GM18951 (cell line): ENCODE data around the gene SCAPER.

ENCODE experiments used
- POLR2A ChIP-seq: IDR thresholded peaks from 4 replicates; pipeline ENCODE4 v1.6.1; 2011; ENCODE audit warnings: mild to moderate bottlenecking; ENCODE audit not compliant: insufficient read length, insufficient read depth; ENCODE audit errors: extremely low read depth
- in situ Hi-C: fragments of 300-500 bp; cut with MboI; formaldehyde crosslinking; loops from one replicate; pipeline ENCODE4 v1.12.0; 2022; ENCODE audit warnings: low sequenced_read_pairs, mixed read lengths, inconsistent platforms; ENCODE audit not compliant: unreplicated experiment

SCAPER gene

GRCh38 chr15:76815421-76815820, 89.7 kb downstream of the SCAPER start:
- no peak for TF ChIP-seq POLR2A
- in situ Hi-C loops: no loop called here

GRCh38 chr15:76812381-76812780, 92.8 kb downstream of the SCAPER start:
- no peak for TF ChIP-seq POLR2A
- in situ Hi-C loops: no loop called here

DNA sequence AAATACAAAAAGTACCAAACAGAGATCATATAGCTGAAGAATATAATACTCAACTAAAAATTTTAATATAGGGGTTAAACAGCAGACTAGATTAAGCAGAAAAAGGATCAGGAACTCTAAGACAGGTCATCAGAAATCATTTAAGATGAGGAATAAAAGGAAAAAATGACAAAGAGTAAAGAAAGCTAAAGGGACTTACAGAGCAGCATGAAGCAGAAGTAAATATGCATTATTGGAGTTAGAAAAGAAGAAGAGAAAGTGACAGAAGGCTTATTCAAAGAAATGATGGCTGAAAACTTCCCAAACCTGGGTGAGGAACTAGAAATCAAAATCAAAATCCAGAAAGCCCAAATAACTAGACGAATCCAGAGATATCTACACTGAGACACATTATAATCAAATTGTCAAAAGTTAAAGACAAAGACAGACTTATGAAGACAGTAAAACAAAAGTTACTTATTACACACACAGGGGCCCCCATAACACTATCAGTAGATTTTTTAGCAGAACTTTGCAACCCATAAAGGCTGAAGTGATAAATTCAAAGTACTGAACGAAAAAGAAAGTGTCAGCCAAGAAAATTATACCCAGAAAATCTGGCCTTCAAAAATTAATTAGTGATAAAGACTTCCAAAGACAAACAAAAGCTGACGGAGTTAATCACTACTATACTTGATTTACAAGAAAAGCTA, 95.6 kb downstream of the SCAPER start:
- in situ Hi-C loops: no loop called here
- TF ChIP-seq POLR2A: no peak

DNA sequence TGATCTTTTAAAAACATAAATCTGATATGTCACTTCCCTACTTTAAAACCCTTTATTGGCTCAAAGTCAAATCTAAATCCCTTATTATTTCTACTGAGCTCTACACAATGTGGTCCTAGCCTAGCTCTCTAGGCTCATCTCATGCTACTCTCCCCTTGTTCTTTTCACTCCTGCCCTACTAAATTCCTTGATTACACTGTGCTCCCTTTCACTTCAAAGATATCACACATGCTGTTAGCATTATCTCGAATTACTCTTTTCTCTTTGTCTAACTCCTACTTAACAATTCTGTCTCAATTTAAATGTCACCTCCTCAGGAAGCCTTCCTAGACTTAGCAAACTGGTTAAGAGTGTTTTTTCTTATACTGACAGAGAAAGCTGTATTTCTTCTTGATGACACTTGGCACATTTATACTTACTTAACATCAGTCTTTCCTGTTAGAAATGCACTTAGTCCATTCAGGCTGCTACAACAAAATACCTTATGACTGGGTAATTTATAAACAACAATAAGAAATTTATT, 102.0 kb downstream of the SCAPER start:
- in situ Hi-C loops: no loop called here
- TF ChIP-seq POLR2A: no peak

- in situ Hi-C loops: no loop called here
- no peak for TF ChIP-seq POLR2A
These were observed 102.7 kb downstream of the SCAPER start for GRCh38 chr15:76802411-76802810.

- in situ Hi-C loops: no loop called here
- no peak for TF ChIP-seq POLR2A
These were observed 105.4 kb downstream of the SCAPER start for GRCh38 chr15:76799760-76800159.

GRCh38 chr15:76795217-76795616, 109.9 kb downstream of the SCAPER start:
- no peak for TF ChIP-seq POLR2A
- in situ Hi-C loops: no loop called here

- TF ChIP-seq POLR2A: no peak
- in situ Hi-C loops: no loop called here
These were observed 112.0 kb downstream of the SCAPER start for GRCh38 chr15:76793162-76793561.

GRCh38 chr15:76791511-76791910, 113.6 kb downstream of the SCAPER start:
- in situ Hi-C loops: no loop called here
- TF ChIP-seq POLR2A: no peak

- in situ Hi-C loops: no loop called here
- TF ChIP-seq POLR2A: no peak
These were observed 117.9 kb downstream of the SCAPER start for GRCh38 chr15:76787273-76787672.

GRCh38 chr15:76776969-76777368, 128.2 kb downstream of the SCAPER start:
- in situ Hi-C loops: no loop called here
- TF ChIP-seq POLR2A: no peak

DNA sequence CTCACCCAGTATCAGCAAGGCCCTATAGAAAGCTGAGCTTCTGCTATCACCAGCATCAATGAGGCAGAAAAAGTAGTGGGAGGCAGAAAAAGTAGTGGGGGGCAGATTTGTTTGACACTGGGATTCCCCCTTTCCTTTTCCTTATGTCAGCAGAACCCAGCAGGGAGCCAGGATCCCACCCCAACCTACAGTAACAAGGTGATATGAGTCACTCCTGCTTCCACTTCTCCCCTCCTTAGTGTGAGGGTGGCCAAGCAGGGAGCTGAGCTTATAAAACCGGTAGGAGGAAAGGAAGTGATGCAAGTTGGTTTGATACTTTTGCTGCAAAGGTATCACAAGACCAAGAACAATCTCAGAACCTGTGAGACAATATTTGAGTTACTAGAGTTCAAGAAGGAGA, 128.7 kb downstream of the SCAPER start:
- no peak for TF ChIP-seq POLR2A
- in situ Hi-C loops: no loop called here

- in situ Hi-C loops: no loop called here
- TF ChIP-seq POLR2A: no peak
These were observed 131.9 kb downstream of the SCAPER start for GRCh38 chr15:76773234-76773633.

GRCh38 chr15:76772776-76773175, 132.4 kb downstream of the SCAPER start:
- in situ Hi-C loops: no loop called here
- TF ChIP-seq POLR2A: no peak

GRCh38 chr15:76764004-76764403, 141.1 kb downstream of the SCAPER start:
- TF ChIP-seq POLR2A: no peak
- in situ Hi-C loops: no loop called here

- TF ChIP-seq POLR2A: no peak
- in situ Hi-C loops: no loop called here
These were observed 141.6 kb downstream of the SCAPER start for GRCh38 chr15:76763554-76763953.
